ENCODE data around the gene B3GAT1. TPM values are rescaled to one million over a fixed set of nuclear protein-coding genes. Genes with fewer than 3 reads are reported as not detected.

Gene B3GAT1
- total RNA-seq, 1 donor from 2014 or later, result 1.9 TPM

DNA sequence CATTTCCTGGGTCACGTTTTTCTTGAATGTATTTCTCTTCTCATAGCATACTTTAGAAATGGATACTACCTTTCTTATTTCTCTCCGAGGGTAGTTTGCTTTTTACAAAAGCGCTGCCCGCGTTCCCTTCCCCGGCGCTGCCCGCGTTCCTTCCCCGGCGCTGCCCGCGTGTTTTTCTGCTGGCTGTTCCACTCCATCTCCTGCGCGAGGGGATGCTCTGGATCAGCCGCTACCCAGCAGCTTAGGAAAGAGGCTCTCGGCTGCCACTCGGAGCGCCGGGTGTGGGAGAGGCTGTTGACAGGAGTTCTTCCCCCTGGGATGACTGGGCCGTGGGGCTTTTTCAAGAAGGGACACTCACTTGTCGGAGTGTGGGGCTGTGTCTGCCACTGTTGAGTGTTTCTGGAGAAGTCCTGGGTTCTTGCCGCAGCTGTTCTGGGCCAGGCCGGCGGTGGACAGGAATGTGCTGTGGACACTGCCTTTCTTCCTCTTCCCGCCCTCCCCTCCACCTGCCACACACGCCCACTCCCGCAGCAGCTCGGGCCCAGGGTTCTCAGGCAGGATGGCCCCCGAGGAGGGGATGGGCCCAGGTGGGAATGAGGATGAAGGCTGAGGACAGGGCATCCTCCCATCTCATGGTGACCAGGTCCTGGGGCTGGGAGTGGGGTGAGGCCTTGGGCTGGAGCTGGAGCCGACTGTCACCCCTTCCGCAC lies 49.7 kb downstream of the B3GAT1 start:
- Histone ChIP-seq H3K4me1 (ENCODE audit: insufficient read depth, low read length) (no peaks in the 10 kb centered on the region), H3K4me3 (ENCODE audit: insufficient read depth, low read depth, low read length) (no peak overlapping the region), H3K9ac (ENCODE audit: low read length) (no peak overlapping the region), H3K4me2 (ENCODE audit: low read length) (no peak overlapping the region), H4K20me1 (ENCODE audit: insufficient read depth, low read length) (no peaks in the 10 kb centered on the region), H3K9me3 (ENCODE audit: insufficient read depth, low read depth, low read length) (no peaks in the 10 kb centered on the region), H3K36me3 (ENCODE audit: insufficient read depth, low read length) (no peaks in the 10 kb centered on the region), H3K27me3 (ENCODE audit: insufficient read depth, low read length) (no peaks in the 10 kb centered on the region), H3K79me2 (ENCODE audit: insufficient read depth, low read length) (no peaks in the 10 kb centered on the region), H2AFZ (ENCODE audit: low read depth, low read length) (no peak overlapping the region), H3K27ac (ENCODE audit: low read depth, low read length) (no peak overlapping the region)
- Mint-ChIP-seq H3K9me3 (ENCODE audit: unreplicated experiment) (no peaks in the 10 kb centered on the region), H3K27me3 (ENCODE audit: low read depth, unreplicated experiment) (peaks cover 52% of the 10 kb centered on the region), H3K4me1 (ENCODE audit: low read depth, unreplicated experiment) (no peaks in the 10 kb centered on the region), H3K36me3 (ENCODE audit: low read depth, unreplicated experiment) (no peaks in the 10 kb centered on the region), H3K27ac (ENCODE audit: unreplicated experiment) (no peak overlapping the region), H3K4me3 (ENCODE audit: unreplicated experiment) (no peak overlapping the region)
- TF ChIP-seq EZH2 (IDR thresholded peaks at IDR 0.05; ENCODE audit: insufficient read depth, low read length), result no peak
- TF ChIP-seq, protein P1, sequence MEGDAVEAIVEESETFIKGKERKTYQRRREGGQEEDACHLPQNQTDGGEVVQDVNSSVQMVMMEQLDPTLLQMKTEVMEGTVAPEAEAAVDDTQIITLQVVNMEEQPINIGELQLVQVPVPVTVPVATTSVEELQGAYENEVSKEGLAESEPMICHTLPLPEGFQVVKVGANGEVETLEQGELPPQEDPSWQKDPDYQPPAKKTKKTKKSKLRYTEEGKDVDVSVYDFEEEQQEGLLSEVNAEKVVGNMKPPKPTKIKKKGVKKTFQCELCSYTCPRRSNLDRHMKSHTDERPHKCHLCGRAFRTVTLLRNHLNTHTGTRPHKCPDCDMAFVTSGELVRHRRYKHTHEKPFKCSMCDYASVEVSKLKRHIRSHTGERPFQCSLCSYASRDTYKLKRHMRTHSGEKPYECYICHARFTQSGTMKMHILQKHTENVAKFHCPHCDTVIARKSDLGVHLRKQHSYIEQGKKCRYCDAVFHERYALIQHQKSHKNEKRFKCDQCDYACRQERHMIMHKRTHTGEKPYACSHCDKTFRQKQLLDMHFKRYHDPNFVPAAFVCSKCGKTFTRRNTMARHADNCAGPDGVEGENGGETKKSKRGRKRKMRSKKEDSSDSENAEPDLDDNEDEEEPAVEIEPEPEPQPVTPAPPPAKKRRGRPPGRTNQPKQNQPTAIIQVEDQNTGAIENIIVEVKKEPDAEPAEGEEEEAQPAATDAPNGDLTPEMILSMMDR (IDR thresholded peaks at IDR 0.05; ENCODE audit: insufficient read depth, low read depth, low read length), result no peak
- DNase-seq (ENCODE audit: low read depth), result no peak
- FAIRE-seq, result no peak

DNA sequence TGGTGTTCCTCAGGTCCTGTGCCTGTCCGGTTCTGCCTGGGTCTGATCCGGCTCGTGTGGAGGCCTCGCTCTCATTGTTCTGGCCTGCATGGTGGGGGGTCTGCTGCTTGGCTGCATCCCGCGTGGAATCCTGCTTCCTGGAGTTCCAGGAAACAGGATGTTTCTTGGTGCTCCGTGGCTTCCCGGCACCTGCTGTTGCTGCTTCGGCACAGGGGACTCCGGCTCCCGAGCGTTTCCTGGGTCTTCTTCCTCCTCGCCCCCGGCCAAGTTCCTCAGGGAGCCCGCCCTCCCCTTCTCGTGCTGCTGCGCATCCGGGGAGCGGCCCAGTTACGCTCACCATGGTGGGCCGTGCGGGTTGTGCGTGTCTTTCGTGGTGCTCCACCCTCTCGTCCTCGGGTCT lies 50.4 kb downstream of the B3GAT1 start:
- Histone ChIP-seq H2AFZ (ENCODE audit: low read depth, low read length) (no peak overlapping the region), H3K9ac (ENCODE audit: low read length) (no peak overlapping the region), H3K27me3 (ENCODE audit: insufficient read depth, low read length) (no peaks in the 10 kb centered on the region), H3K36me3 (ENCODE audit: insufficient read depth, low read length) (no peaks in the 10 kb centered on the region), H3K27ac (ENCODE audit: low read depth, low read length) (no peak overlapping the region), H4K20me1 (ENCODE audit: insufficient read depth, low read length) (no peaks in the 10 kb centered on the region), H3K4me2 (ENCODE audit: low read length) (no peak overlapping the region), H3K4me1 (ENCODE audit: insufficient read depth, low read length) (no peaks in the 10 kb centered on the region), H3K9me3 (ENCODE audit: insufficient read depth, low read depth, low read length) (no peaks in the 10 kb centered on the region), H3K79me2 (ENCODE audit: insufficient read depth, low read length) (no peaks in the 10 kb centered on the region), H3K4me3 (ENCODE audit: insufficient read depth, low read depth, low read length) (no peak overlapping the region)
- FAIRE-seq (no peak), DNase-seq (ENCODE audit: low read depth) (no peak)
- H3K27me3 Mint-ChIP-seq (ENCODE audit: low read depth, unreplicated experiment), result peaks cover 48% of the 10 kb centered on the region
- no peak for TF ChIP-seq EZH2 (IDR thresholded peaks at IDR 0.05; ENCODE audit: insufficient read depth, low read length)
- TF ChIP-seq, protein P1 (IDR thresholded peaks at IDR 0.05; ENCODE audit: insufficient read depth, low read depth, low read length), result no peak
- H3K27ac Mint-ChIP-seq (ENCODE audit: unreplicated experiment), result no peak overlapping the region
- H3K4me1 Mint-ChIP-seq (ENCODE audit: low read depth, unreplicated experiment), result no peaks in the 10 kb centered on the region
- no peaks in the 10 kb centered on the region for H3K36me3 Mint-ChIP-seq (ENCODE audit: low read depth, unreplicated experiment)
- no peaks in the 10 kb centered on the region for H3K9me3 Mint-ChIP-seq (ENCODE audit: unreplicated experiment)
- H3K4me3 Mint-ChIP-seq (ENCODE audit: unreplicated experiment), result no peak overlapping the region
